H1 (cell line): ENCODE measurements around the gene MVP. TPM values are rescaled to one million over a fixed set of nuclear protein-coding genes. Genes with fewer than 3 reads are reported as not detected.

Source experiments
- BRCA1 ChIP-seq: IDR thresholded peaks from 2 replicates; pipeline ENCODE4 v1.6.1; 2012; ENCODE audit warnings: low read depth, low read length, improper control_type of control experiment
- CEBPB ChIP-seq: IDR thresholded peaks from 2 replicates; pipeline ENCODE4 v1.6.1; 2012; ENCODE audit warnings: low read depth, low read length
- CREB1 ChIP-seq: IDR thresholded peaks from 2 replicates; pipeline ENCODE4 v1.6.1; 2012; ENCODE audit warnings: inconsistent platforms
- GTF2F1 ChIP-seq: IDR thresholded peaks from 2 replicates; pipeline ENCODE4 v1.6.1; 2012; ENCODE audit warnings: low read depth, low read length, improper control_type of control experiment, borderline replicate concordance
- PHF8 ChIP-seq: fragments of 200-600 bp; sonication (generic); conservative IDR thresholded peaks from 2 replicates; pipeline ENCODE4 v1.7.1; 2012; ENCODE audit warnings: low read depth, mild to moderate bottlenecking, inconsistent platforms, low read length, moderate library complexity
- ZNF274 ChIP-seq: IDR thresholded peaks from 2 replicates; pipeline ENCODE4 v1.7.0; 2012; ENCODE audit warnings: low read length, borderline replicate concordance; ENCODE audit errors: extremely low read depth
- polyA plus RNA-seq, 7 experiments: library from polyadenylated mRNA; depleted of rRNA in 3 of 7; stranded (reverse) in 5 of 7; unstranded in 2 of 7; fragments of >200 nt in 5 of 7; fragments of 200-250 nt in 2 of 7; gene quantifications; 1 replicate in 5 of 7; 2 replicates in 1 of 7; 4 replicates in 1 of 7; pipeline versions ENCODE4 v1.2.1 to v1.2.3, GENCODE V29; 2011 to 2013; ENCODE audit warnings: missing spikeins in 2 of 7, mixed read lengths in 2 of 7
- total RNA-seq: library from RNA; stranded (reverse); fragmentation: NEBNext Ultra II Directional; extraction: Animal tissue kit (Norgen Biotek cat#: 25700); gene quantifications from 2 replicates; pipeline ENCODE4 v1.2.1, GENCODE V29; 2021

Gene MVP
- total and polyA plus RNA-seq, 2 of the 8 experiments (the other 6 are each of a cell fraction or from before 2014, with no cell fraction given): 1.9 TPM

DNA sequence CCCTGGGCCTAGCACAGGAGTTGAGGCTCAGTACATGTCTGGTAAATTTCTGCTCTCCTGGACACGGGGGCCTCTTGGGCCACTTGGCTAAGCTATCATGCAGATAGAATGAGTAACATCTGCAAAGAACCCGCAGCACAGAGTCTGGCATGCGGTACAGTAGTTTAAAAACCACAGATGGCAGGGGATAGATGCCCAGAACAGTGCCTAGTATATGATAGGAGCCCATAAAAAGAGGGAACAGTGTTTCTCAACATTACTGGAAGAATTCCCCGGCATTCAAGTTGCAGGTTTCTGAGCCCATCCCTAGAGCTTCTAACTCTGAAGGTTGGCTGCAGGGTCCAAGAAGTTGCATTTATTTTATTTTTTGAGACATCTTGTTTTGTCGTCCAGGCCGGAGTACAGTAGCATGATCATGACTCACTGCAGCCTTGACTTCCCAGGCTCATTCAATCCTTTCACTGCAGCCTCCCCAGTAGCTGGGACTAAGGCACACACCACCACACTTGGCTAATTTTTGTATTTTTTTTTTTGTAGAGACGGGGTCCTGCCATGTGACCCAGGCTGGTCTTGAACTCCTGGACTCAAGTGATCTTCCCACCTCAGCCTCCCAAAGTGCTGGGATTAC, 37.0 kb downstream of the MVP start (continued):
- TF ChIP-seq CEBPB: no peak
- TF ChIP-seq GTF2F1: no peak
- TF ChIP-seq BRCA1: no peak
- no peak for TF ChIP-seq PHF8
- TF ChIP-seq CREB1: no peak
- TF ChIP-seq ZNF274: no peak
